Hypothalamus (tissue), 51 donors: Measurements from ENCODE around the gene OR13C4.
"Not testable (repeated sequence)": the region's sequence is repeated elsewhere in the genome, so short reads cannot be mapped to it uniquely, and the experiment has no call there.

ENCODE experiments used
- DNase-seq, 51 donors: peaks; one replicate each; lab custom pipeline; 2025; lab: John Stamatoyannopoulos, UW

OR13C4 gene

DNA sequence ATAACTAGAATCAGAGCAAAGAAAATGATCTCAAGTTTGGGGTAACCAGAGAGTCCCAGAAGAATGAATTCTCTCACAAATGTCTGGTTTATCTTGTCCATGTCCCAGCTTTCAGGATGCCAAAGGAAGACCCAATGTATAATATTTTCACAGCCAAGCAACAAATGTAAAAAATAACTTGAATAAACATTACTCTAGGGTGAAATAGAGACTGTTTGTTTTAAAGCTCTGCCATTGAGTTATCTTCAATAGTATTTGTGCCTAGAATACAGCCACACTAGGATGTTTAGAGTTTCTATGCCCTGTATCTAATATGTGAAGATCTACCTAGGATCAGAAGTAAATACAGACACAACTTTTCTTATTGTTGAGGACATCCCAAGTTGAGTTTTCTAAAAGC is at the start of gene OR13C4:
Gene OR13C4, minus strand, starts transcription at position 101 of the 400 bp plus-strand sequence. Its CDS starts 0 bp downstream, at position 101.
- DNase-seq = no peak

DNA sequence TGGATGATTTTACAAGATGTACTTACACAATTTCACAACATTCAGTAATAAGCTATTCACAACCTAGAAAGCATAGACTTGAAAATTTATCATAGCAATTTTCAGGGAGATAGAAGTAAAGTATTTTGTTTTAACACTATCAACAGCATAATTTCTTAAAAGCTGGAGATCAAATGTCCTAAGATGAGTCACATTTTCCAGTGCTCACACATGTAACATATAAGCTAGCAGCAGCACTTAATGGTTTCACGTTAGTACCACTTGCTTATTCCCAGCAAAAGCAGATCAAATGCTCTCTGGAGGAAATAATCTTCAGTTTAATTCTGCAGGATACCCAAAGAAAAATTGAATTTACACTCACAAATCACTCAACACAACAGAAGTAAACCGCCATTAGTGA is 48.4 kb upstream of the OR13C4 start:
- DNase-seq = no peak

DNA sequence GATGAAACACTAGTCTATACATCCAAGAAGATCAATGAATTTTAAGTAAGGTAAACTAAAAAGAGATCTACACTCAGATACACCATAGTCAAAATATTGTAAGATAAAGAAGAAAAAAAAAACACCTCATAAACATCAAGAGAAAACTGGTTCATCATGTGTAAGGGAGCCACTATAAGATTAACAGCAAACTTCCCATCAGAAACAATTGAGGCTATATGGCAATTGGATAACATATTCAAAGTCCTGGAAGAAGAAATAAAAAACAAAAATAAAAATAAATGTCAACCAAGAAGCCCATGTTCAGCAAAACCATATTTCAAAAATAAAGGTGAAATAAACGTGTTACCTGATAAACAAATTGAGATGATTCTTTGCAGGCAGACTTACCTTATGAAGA is 45.6 kb upstream of the OR13C4 start:
- no peak for DNase-seq

DNA sequence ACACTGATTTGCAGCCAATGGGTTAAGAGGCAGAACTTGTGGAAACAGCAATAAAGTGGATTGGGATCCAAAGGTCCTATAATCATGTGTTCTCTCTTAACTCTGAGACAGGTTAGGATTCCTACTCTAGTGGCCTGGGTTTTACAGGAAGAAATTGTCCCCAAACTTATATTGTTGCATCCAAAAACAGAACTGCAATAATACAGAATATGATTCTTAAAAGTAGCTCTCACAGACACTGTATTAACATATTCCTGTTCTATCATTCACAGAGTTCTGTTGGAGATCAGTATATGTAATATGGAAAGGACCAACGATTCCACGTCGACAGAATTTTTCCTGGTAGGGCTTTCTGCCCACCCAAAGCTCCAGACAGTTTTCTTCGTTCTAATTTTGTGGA is 41.9 kb upstream of the OR13C4 start, which contains the start of gene OR13C8:
Gene OR13C8, plus strand, starts transcription at position 301 of the 400 bp plus-strand sequence. Its CDS starts 0 bp downstream, at position 301.
- DNase-seq = no peak

DNA sequence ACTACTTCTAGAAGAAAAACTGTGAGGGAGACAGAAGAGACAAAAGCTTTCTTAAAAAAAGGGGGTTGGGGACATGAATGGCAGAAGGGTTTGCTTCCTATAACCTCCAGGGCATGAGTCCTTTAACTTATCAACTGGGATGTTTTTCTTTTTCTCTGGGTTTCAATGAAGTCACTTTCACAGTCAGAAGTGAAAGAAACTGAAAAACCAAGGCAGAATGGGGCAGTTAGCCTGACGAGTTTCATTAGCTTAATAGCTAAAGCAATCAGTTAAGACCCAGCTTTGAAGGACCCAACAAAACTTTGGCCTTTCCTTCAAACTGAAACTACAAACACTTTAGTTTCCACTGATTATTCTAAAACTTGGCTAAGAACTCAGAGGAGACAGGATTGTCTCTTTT is 37.3 kb upstream of the OR13C4 start:
- no peak for DNase-seq

DNA sequence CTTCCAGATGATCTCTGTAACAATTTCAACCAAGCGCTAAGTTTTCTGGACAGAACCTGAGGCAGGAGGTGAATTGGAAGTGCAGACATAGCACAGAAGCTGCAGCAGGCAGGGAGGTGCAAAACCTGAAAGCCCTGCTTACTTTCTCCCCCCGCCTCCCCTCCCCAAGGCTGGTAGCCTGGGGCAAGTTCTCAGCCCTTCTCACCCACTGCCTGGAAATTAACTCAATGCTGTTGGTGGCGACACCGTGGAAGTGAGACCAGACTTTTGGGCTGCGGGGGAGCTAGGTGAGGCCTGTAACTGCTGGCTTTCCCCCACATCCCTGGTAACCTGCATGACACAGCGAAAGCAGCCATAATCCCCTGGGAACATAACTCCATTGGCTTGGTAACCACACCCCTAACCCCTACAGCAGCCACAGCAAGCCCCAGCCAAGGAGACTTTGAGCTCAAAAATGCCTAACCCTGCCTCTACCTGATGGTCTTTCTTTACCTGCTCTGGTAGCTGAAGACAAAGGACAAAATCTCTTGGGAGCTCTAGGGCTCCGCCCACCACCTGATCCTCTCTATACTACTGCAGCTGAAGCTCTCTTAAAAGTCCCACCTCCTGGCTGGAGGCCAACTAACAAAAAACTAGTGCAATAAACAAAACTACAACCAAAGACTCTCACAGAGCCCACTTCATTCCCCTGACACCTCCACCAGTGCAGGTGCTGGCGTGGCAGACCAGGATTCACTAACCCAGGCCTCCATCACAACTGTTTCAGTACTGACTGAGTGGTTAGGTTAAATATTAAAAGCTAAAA is 30.0 kb upstream of the OR13C4 start:
- DNase-seq = no peak

DNA sequence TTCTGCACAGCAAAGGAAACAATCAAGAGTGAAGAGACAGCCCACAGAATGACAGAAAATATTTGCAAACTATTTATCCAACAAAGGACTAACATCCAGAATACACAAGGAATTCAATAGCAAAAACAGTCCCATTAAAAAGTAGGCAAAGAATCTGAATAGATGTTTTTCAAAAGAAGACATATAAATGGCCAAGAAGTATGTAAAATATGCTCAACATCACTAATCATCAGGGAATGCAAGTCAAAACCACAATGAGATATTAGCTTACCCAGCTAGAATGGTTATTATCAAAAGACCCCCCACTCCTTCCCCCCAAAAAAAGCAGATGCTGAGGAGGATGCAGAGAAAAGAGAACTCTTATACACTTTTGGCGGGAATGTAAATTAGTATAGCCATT is 28.5 kb upstream of the OR13C4 start:
- DNase-seq = no peak

DNA sequence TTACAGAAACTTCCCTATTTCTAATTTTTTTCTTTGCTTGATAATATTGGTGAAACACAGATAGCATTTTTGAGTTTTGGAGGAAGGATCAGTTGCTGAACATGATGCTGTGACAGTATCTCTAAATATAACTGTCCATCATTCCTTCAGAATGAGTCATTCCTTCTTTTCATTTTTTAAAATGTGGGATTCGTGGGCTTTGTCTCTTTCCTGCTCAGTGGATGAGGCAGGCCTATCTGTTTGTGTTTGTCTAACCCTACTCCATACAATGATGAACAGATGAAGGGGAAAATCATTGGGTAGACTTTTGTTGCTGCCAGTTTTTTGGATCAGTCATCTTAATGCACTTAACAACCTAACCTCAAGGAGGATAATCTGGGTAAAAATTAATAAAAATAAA is 26.3 kb upstream of the OR13C4 start:
- DNase-seq = no peak

DNA sequence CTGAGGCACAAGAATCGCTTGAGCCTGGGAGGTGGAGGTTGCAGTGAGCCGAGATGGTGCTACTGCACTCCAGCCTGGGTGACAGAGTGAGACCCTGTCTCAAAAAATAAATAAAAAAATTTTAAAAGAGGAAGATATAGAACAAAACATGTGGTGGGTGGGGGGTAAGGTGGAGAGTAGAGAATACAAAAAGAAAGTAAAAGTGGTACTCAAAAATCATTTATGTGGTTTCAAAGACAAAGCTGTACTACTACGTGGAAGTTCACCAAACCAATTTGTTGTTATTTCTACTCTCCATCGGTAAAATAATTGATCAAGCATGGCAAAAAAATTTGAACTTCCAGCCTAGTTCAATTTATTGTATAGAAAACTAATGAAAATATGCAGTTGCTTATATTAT is 17.6 kb upstream of the OR13C4 start:
- no peak for DNase-seq

DNA sequence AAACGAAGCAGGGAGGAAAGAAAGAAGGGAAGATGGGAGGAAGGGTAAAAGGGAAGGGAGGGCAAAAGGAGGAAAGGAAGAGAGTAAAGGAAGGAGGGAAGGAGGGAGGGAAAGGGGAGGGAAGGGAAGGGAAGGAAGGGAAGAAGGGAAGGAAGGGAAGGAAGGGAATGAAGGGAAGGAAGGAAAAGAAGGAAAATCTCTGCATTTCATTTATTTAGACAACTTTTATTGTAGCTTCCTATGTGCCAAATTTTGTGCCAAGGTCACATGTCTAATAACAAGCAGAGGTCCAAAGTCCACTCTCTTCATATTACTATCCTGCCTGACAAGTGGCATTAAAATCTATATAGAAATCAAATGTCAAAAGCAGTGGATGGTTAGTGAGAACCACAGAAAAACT is 12.3 kb upstream of the OR13C4 start:
- DNase-seq = no peak

DNA sequence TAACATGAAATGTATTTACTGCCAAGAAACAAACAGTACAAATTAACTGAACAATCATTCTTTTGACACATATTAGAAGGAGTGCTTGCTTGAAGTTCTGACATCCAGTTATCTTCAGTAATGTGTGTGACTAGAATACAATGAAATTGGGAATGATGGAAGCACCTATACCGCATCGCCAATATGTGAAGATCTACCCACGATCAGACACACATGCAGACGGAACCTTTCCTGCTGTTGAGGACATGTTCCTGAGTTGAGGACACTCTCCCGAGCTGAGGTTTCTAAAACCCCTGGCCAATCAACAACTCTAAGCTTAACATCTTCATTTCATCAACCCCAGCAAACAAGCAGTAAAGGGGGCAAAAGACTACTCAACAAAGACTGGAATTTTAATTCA is 9.7 kb upstream of the OR13C4 start, which contains the start of gene OR13C3:
Gene OR13C3, minus strand, starts transcription at position 101 of the 400 bp plus-strand sequence. CDS start 133 bp downstream, outside the sequence.
- DNase-seq = no peak

DNA sequence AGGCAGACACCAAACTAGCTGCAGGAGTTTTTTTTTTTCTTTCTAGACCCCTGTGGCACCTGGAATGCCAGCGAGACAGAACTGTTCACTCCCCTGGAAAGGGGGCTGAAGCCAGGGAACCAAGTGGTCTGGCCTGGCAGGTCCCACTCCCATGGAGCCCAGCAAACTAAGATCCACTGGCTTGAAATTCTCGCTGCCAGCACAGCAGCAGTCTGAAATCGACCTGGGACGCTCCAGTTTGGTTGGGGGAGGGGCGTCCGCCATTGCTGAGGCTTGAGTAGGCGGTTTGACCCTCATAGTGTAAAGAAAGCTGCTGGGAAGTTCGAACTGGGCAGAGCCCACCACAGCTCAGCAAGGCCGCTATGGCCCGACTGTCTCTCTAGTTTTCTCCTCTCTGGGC is 6.8 kb downstream of the OR13C4 start:
- DNase-seq = not testable (repeated sequence)

DNA sequence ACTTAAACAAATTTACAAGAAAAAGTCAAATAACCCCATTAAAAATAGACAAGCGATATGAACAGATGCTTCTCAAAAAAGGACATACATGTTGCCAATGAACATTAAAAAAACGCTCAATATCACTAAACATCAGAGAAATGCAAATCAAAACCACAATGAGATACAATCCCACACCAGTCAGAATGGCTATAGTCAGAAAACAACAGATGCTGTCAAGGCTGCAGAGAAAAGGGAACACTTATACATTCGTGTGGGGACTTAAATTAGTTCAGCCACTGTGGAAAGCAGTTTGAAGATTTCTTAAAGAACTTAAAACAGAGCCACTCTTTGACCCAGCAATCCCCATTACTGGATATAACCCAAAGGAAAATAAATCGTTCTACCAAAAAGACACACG is 12.1 kb downstream of the OR13C4 start:
- no peak for DNase-seq

DNA sequence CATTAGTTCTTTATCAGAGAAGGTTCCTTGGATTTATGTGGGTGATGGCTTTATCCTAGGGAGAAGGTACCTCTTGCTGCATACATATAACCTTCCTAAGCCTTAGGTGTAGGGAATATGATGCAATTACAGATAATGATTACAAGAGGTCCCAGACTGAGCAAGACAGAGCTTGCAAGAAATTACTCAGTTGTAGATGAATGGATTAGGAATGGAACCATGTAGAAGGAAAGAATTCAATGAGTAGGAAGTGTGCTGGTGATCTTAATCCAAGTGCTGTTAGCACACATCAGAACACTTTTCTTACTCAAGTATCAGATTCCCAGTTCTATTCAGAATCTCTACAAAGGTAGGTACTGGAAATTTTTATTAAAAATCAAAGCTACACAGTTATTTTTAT is 20.4 kb downstream of the OR13C4 start:
- DNase-seq = no peak

DNA sequence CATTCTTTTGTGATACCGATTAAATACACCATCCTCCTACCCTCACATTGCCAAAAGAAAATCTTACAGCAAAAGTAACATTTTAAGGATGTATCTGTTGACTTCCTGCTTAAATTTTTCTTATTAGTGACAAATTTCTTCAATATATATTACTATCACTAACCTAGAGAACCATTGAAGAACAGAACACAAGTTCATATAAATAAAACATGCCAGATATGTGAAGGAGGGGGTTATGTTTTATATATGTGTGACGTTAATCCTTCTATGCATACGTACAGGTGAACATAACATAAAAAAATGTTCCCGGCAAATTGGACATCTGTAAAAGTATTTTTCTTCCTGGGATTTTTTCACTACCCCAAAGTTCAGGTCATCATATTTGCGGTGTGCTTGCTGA is 23.0 kb downstream of the OR13C4 start, which contains the start of gene OR13F1:
Gene OR13F1, plus strand, starts transcription at position 301 of the 400 bp plus-strand sequence. Its CDS starts 0 bp downstream, at position 301.
- no peak for DNase-seq

DNA sequence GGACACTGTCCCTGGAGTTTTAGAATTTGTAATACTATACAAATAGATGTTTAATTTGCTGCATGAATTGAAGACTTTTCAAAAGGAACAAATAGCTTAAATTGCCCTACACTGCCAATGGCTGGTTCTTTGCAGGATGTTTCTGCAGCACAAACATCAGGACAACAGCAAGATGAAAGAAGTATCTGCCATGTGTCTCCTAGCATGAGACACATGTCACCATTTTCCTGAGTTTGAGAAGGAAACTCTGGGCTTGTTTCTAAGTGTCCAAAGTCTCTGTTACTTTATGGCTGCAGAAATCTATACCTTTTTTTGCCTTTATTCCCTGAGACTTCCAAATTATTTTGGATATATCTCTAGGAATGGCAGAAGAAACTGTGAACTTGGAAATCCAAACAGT is 23.6 kb downstream of the OR13C4 start:
- no peak for DNase-seq

DNA sequence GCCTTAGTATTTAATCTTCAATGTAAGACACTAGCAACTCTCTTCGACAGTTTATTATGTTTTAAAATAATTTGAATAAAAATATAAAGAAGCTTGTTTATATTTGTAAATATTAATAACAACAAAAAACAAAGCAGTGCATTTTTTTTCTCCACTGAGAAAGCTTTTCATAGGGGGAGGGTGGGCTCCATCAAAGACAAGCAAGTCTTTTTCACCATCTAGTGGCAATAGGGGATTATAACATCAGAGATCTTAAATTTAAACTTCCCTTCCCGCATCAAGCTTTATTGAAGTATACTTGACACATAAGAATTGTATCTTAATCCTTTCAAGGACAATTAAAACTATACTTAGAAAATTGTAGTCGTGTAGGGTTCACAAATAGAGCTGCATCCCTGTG is 32.2 kb downstream of the OR13C4 start:
- DNase-seq = no peak

DNA sequence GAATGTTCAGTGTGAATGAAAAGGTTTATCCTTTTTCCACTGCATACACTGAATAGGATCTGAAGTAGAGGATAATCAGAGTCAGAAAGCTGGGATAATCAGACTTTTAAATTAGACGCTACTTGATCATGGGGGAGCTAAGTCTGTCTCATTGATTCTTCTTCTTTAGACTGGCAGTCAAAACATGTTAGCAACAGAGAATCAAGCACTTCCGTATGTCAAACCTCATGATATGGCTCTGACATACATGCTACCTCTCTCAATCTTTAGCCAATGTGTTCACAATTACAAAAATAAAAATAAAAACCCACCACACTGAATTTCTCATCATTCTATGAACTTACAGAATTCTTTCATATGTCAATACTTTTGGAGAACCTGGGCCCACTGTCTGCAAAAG is 42.0 kb downstream of the OR13C4 start:
- DNase-seq = no peak

DNA sequence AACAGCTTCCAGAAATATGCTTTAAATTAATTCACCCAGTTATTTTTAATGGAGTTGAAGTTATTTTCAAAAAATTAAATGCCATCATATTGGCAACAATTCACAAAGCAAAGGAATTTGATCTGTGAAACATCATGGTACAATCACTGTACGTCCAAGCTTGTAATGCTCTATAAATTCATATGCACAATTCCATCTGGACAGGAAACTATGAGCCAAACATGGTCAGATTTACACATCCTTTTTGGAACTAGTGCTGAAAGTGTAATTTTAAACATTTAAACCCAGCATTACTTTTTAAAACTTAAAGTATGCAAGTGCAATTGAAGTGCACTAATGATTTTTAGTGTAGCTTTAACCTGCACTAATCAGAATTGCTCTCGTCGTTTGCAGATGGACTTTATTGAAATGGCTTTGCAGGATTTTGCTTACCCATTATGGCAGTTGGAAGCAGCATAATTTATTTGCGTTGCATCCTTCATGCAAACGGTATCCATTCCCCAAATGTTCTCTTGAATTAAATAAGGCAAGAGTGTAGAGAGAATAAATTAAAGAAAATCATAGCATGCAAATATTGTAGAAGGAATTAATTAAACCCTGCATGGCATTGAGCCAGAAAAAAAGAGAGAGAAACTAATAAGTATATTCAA is 44.0 kb downstream of the OR13C4 start:
- DNase-seq = no peak
